Sigmoid colon (tissue), 7 donors: ENCODE results near the gene MARVELD2. TPM values are rescaled to one million over a fixed set of nuclear protein-coding genes. Genes with fewer than 3 reads are reported as not detected.
"Not testable (repeated sequence)": the region's sequence is repeated elsewhere in the genome, so short reads cannot be mapped to it uniquely, and the experiment has no call there.

Source experiments
- DNase-seq: peaks from one replicate; pipeline ENCODE4 v3.0.0-alpha.2; 2019
- H3K27ac ChIP-seq, 4 donors: fragments of 200-600 bp; sonication (generic); one replicate each; pipeline ENCODE4 v1.5.1; 2016 to 2019; ENCODE audit warnings: mild to moderate bottlenecking in 1 of 4
- H3K27me3 ChIP-seq, 3 donors: fragments of 200-600 bp; sonication (generic); one replicate each; pipeline ENCODE4 v1.5.1; 2019; ENCODE audit warnings: mild to moderate bottlenecking in 1 of 3
- H3K36me3 ChIP-seq, 4 donors: fragments of 200-600 bp; sonication (generic); one replicate each; pipeline ENCODE4 v1.5.1; 2016 to 2019
- H3K4me1 ChIP-seq, 4 donors: fragments of 200-600 bp; sonication (generic); one replicate each; pipeline ENCODE4 v1.5.1; 2017 to 2019
- H3K4me3 ChIP-seq, 4 donors: fragments of 200-600 bp; sonication (generic); one replicate each; pipeline ENCODE4 v1.5.1; 2017 to 2019; ENCODE audit warnings: mild to moderate bottlenecking in 2 of 4, moderate library complexity in 1 of 4
- H3K9me3 ChIP-seq, 4 donors: fragments of 200-600 bp in 3 of 4; sonication (generic) in 3 of 4; one replicate each; pipeline versions ENCODE4 v1.5.1 to v1.6.1; 2013 to 2019
- CTCF ChIP-seq, 4 experiments: fragments of 450-650 bp in 3 of 4; fragments of 200-600 bp in 1 of 4; IDR thresholded peaks; one replicate each; pipeline ENCODE4 v1.5.1; 2016 to 2019; ENCODE audit warnings: antibody characterized with exemption in 4 of 4, mild to moderate bottlenecking in 3 of 4, moderate library complexity in 2 of 4
- EP300 ChIP-seq, 4 donors: sonication (generic); formaldehyde crosslinking; IDR thresholded peaks; one replicate each; pipeline ENCODE4 v1.6.1; 2017; ENCODE audit warnings: antibody characterized with exemption in 4 of 4
- POLR2A ChIP-seq, 2 donors: fragments of 450-650 bp; IDR thresholded peaks; one replicate each; pipeline ENCODE4 v1.6.1; 2016; ENCODE audit warnings: antibody characterized with exemption in 2 of 2, mild to moderate bottlenecking in 2 of 2, moderate library complexity in 2 of 2
- POLR2AphosphoS5 ChIP-seq, 4 donors: sonication (generic); formaldehyde crosslinking; IDR thresholded peaks; one replicate each; pipeline ENCODE4 v1.6.1; 2017; ENCODE audit warnings: antibody characterized with exemption in 4 of 4
- WGBS, 2 donors: extraction: QIAGEN DNeasy Blood & Tissue Kit; methylation state at CpG; one replicate each; pipeline ENCODE4 v1.1.7; 2013; 5-methylcytosine and 5-hydroxymethylcytosine counted together
- intact Hi-C: fragments of 100-400 bp; cut with DNase I; formaldehyde crosslinking; loops from one replicate; pipeline ENCODE4 v1.15.1; 2023
- polyA plus RNA-seq, 3 donors: library from polyadenylated mRNA; stranded (reverse); fragments of 200-250 nt; gene quantifications; one replicate each; pipeline ENCODE4 v1.2.3, GENCODE V29; 2013
- total RNA-seq, 4 donors: library from RNA; depleted of rRNA; stranded (reverse); fragments of >200 nt; gene quantifications; one replicate each; pipeline ENCODE4 v1.1.0, GENCODE V29; 2016
- donor health status: healthy with polysubstance abuse.
- donor health status: Bipolar disorder and iron deficiency.
- donor health status: healthy.

The MARVELD2 gene
- total and polyA plus RNA-seq, 7 donors = 0.28 to 9.7 (median 2.3) TPM; not detected in 1

GRCh38 chr5:69431424-69432303, 16.7 kb downstream of the MARVELD2 start:
- H3K27ac ChIP-seq = no peak overlapping the region
- H3K27me3 ChIP-seq = no peaks in the 10 kb centered on the region
- H3K36me3 ChIP-seq = no peaks in the 10 kb centered on the region
- intact Hi-C loops = no loop called here
- no peaks in the 10 kb centered on the region for H3K9me3 ChIP-seq
- no peak overlapping the region for H3K4me3 ChIP-seq
- no peaks in the 10 kb centered on the region for H3K4me1 ChIP-seq
- TF ChIP-seq POLR2A (IDR thresholded peaks at IDR 0.05) (no peak), CTCF (IDR thresholded peaks at IDR 0.05) (no peak), POLR2AphosphoS5 (IDR thresholded peaks at IDR 0.05) (no peak), EP300 (IDR thresholded peaks at IDR 0.05) (no peak)
- WGBS, 2 donors = 84 to 88% methylated on average over 11 of the region's 11 CpGs
- DNase-seq = no peak

- DNase-seq = no peak
- no peak overlapping the region for H3K4me3 ChIP-seq
- H3K9me3 ChIP-seq = no peaks in the 10 kb centered on the region
- intact Hi-C loops = no loop called here
- no peaks in the 10 kb centered on the region for H3K36me3 ChIP-seq
- H3K27me3 ChIP-seq = no peaks in the 10 kb centered on the region
- TF ChIP-seq POLR2A (IDR thresholded peaks at IDR 0.05) = no peak
- no peak for TF ChIP-seq CTCF (IDR thresholded peaks at IDR 0.05)
- no peak for TF ChIP-seq EP300 (IDR thresholded peaks at IDR 0.05)
- TF ChIP-seq POLR2AphosphoS5 (IDR thresholded peaks at IDR 0.05) = no peak
- no peaks in the 10 kb centered on the region for H3K4me1 ChIP-seq
- no peak overlapping the region for H3K27ac ChIP-seq
- 83 to 87% methylated on average over 8 of the region's 8 CpGs for WGBS, 2 donors
Measured at GRCh38 chr5:69432412-69433206, 17.7 kb downstream of the MARVELD2 start.

DNA sequence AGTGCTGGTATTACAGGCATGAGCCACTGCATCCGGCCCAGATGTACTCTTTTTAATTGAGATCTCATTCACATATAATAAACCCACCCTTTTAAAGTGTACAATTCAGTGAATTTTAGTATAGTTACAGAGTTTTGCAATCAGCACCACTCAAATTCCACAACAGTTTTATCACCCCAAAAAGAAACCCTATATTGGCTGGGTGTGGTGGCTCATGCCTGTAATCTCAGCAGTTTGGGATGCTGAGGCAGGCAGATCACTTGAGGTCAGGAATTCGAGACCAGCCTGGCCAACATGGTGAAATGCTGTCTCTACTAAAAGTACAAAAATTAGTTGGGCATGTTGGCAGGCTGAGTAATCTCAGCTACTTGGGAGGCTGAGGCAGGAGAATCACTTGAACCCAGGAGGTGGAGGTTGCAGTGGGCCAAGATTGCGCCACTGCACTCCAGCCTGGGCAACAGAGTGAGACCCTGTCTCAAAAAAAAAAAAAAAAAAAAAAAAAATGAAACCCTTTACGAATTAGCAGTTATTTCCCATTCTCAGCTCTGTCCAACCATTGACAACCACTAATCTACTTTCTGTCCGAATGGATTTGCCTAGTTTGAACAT, 20.5 kb downstream of the MARVELD2 start:
- WGBS, 2 donors = 91 to 92% methylated on average over 5 of the region's 5 CpGs
- intact Hi-C loops, DNase-seq: not testable (repeated sequence)

DNA sequence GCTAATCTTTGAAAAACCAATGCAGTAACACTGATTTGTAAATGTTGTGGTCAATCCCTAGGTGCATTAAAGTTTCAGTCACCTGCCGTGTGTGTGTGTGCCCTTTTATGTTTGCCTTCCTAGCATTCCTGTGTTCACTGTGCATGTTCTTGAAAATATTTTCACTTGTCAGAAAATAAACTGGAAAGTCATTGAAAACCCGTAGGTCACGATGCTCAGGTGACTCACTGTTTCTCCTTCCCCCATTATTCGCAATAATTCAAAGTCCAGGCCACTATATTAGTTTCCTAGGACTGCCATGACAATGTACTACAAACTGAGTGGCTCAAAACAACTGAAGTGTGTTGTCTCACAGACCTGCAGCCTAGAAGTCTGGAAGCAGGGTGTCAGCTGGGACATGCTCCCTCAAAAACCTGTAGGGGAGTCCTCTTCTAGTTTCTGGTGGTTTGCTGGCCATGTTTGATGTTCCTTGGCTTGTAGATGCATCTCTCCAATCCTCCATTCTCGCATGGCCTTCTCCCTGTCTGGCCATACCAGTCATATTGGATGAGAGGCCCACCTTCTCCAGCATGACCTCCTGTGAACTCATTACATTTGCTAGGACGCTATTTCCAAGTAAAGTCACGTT, 29.3 kb downstream of the MARVELD2 start:
- 83 to 88% methylated on average over 7 of the region's 7 CpGs for WGBS, 2 donors
- no peaks in the 10 kb centered on the region for H3K4me1 ChIP-seq
- intact Hi-C loops = no loop called here
- no peaks in the 10 kb centered on the region for H3K36me3 ChIP-seq
- no peak for TF ChIP-seq CTCF (IDR thresholded peaks at IDR 0.05)
- no peak for TF ChIP-seq EP300 (IDR thresholded peaks at IDR 0.05)
- no peak for TF ChIP-seq POLR2A (IDR thresholded peaks at IDR 0.05)
- no peak for TF ChIP-seq POLR2AphosphoS5 (IDR thresholded peaks at IDR 0.05)
- H3K4me3 ChIP-seq = no peak overlapping the region
- H3K27ac ChIP-seq = no peak overlapping the region
- no peaks in the 10 kb centered on the region for H3K9me3 ChIP-seq
- no peak for DNase-seq
- no peaks in the 10 kb centered on the region for H3K27me3 ChIP-seq

More for the DNA sequence above, 20.5 kb downstream of the MARVELD2 start:
- not testable (repeated sequence) for H3K9me3 ChIP-seq, H3K36me3 ChIP-seq, H3K27me3 ChIP-seq, H3K27ac ChIP-seq, H3K4me1 ChIP-seq, H3K4me3 ChIP-seq
